Effector memory CD8-positive, alpha-beta T cell (primary cell): ENCODE data around the gene SUSD6.
"Not testable (repeated sequence)": the region's sequence is repeated elsewhere in the genome, so short reads cannot be mapped to it uniquely, and the experiment has no call there.

Experiments used
- ATAC-seq: fragments of 150-1000 bp; cut with Tn5 transposase; replicated peaks from 2 replicates; pipeline ENCODE4 v1.10.0; 2021; ENCODE audit warnings: mild to moderate bottlenecking, moderate library complexity
- DNase-seq, 3 experiments: peaks; one replicate each; pipeline ENCODE4 v3.0.0; 2021
- H3K27ac Mint-ChIP-seq, 2 donors: one replicate each; pipeline ENCODE4 v1.8.0; 2022; ENCODE audit warnings: mild to moderate bottlenecking in 2 of 2, mixed read lengths in 2 of 2, moderate library complexity in 2 of 2
- H3K27me3 Mint-ChIP-seq, 2 donors: one replicate each; pipeline ENCODE4 v1.8.0; 2022; ENCODE audit warnings: mixed read lengths in 2 of 2
- H3K36me3 Mint-ChIP-seq: one replicate; pipeline ENCODE4 v1.8.0; 2022; ENCODE audit warnings: mild to moderate bottlenecking, moderate library complexity, mixed read lengths; ENCODE audit not compliant: insufficient read depth
- H3K4me1 Mint-ChIP-seq, 2 donors: one replicate each; pipeline ENCODE4 v1.8.0; 2022; ENCODE audit warnings: low read depth in 2 of 2, mixed read lengths in 2 of 2
- H3K4me3 Mint-ChIP-seq, 2 donors: one replicate each; pipeline ENCODE4 v1.8.0; 2022; ENCODE audit warnings: mild to moderate bottlenecking in 2 of 2, mixed read lengths in 2 of 2, moderate library complexity in 2 of 2
- H3K9me3 Mint-ChIP-seq, 2 donors: one replicate each; pipeline ENCODE4 v1.8.0; 2022; ENCODE audit warnings: mixed read lengths in 2 of 2

Gene SUSD6

DNA sequence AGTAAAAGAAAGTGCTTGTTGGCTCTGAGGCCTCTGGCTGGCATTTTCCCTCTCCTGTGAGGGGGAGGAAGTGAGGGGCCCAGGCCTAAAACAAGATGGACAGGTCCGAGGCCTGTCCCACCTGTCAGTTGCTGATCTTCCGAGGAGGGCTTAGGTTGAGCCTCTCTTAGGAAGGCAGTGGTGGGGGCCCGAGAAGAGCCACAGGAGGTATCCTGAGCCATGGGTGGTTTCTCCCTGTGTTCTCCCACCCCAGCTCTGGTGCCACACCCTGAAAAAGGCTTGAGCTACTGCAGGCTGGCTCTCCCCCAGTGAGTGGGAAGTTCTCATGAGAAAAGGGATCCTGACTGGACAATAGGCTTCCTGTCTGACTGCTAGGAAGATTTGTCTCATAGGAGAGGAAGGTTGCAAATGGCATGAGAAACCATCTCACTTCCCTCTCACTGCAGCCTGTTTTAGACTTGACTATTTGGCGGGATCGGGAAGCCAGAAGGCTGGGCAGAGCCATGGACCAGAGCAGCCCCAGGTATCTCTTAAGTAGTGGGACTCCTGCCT is 83.4 kb downstream of the SUSD6 start:
- no peak overlapping the region for H3K4me3 Mint-ChIP-seq
- H3K36me3 Mint-ChIP-seq, result peaks cover 16% of the 10 kb centered on the region
- peak overlapping the region; percentile 10 to 51 for H3K27ac Mint-ChIP-seq
- DNase-seq (no peak), ATAC-seq (no peak)
- H3K27me3 Mint-ChIP-seq, result no peaks in the 10 kb centered on the region
- no peaks in the 10 kb centered on the region for H3K9me3 Mint-ChIP-seq
- peaks cover 56 to 78% of the 10 kb centered on the region in 2 donors for H3K4me1 Mint-ChIP-seq

DNA sequence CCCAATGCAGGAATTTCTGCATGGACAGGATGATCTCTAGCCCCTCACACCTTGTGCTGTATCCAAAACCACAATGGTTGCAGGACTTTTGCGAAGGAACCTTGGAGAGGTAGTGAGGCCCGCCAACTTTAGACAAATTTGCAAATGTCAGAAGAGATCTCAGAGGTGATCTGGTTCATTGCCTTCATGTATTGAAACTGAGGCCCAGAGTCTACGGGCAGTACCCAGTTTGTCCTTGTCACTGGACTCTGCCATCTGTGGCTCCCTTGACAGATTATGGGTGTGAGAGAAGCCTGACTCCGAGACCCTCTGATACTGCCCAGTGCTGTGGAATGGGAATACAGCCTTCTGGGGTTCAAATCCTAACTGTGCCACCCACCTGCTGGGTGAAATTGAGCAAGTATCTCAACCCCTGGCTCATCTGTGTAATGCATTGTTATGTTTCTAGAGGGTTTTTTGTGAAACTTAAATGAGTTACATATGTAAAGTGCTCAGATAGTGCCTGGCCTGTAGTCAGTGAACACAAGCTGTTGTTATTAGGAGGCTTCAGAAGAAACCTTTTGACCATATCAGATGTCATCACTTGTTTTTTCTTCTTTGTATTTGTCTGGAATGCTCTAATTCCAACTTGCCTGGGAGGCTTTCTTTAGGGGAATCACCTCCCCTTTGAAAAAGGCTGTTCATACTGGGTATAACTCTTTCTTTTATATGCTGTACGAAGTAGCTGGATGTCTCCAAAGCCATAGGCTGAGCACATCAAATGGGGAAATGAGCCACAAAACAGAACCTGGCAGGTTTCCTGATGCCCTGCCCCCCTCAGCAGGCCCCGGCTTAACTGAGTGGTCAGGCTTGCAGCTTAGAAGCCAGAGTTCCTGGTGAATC is 84.2 kb downstream of the SUSD6 start:
- Mint-ChIP-seq H3K27me3 (no peaks in the 10 kb centered on the region), H3K9me3 (no peaks in the 10 kb centered on the region), H3K4me1 (peaks cover 54 to 75% of the 10 kb centered on the region in 2 donors), H3K36me3 (peaks cover 16% of the 10 kb centered on the region), H3K27ac (peak overlapping the region; percentile 75 to 83), H3K4me3 (peak overlapping the region; percentile 9 to 20)
- ATAC-seq (no peak), DNase-seq (no peak)

DNA sequence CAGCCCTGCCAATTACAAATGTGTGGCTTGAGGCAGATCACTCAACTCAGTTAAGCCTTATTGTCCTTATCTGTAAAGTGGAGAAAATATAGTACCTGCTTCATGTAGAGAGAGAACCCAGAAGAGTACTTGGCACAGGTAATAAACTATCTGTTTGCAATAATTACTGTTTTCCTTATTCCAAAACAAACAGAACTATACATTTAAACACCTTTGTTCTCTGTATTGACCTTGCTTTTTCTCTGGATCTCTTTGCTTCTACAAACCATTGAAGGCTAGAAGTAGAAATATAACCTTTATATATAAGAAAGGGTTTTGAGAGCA is 84.8 kb downstream of the SUSD6 start:
- peak overlapping the region; percentile 9 to 20 for H3K4me3 Mint-ChIP-seq
- H3K9me3 Mint-ChIP-seq, result no peaks in the 10 kb centered on the region
- no peak for ATAC-seq
- H3K27ac Mint-ChIP-seq, result peak overlapping the region; percentile 75 to 83
- DNase-seq, result no peak
- peaks cover 59 to 81% of the 10 kb centered on the region in 2 donors for H3K4me1 Mint-ChIP-seq
- H3K36me3 Mint-ChIP-seq, result peaks cover 17% of the 10 kb centered on the region
- no peaks in the 10 kb centered on the region for H3K27me3 Mint-ChIP-seq

DNA sequence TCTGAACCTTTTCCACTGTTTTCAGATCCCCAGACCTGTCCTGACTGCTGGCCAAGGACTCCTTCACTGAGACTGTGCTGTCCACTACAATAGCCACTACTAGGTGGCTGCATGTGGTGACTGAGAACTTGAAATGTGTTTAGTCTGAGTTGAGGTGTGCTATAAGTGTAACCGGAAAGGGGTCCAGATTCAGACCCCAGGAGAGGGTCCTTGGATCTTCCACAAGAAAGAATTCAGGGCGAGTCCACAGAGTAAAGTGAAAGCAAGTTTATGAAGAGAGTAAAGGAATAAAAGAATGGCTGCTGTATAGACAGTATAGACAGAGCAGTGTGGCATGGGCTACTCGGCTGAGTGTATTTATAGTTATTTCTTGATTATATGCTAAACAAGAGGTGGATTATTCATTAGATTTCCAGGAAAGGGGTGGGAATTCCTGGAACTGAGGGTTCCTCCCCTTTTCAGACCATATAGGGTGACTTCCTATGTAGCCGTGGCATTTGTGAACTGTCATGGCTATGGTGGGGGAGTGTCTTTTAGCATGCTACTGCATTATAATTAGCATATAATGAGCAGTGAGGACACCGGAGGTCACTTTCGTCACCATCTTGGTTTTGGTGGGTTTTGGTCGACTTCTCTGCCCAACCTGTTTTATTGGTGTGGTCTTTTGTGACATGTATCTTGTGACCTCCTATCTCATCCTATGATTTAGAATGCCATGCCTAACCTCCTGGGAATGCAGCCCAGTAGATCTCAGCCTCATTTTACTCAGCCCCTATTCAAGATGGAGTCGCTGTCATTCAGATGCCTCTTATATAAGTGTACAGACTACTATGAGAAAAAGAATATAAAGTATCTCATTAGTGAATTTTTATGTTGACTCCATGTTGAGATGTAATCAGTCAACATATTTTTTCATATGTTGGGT is 85.5 kb downstream of the SUSD6 start:
- Mint-ChIP-seq H3K27ac (peak overlapping the region; percentile 3 to 83), H3K4me1 (peaks cover 59 to 81% of the 10 kb centered on the region in 2 donors), H3K4me3 (peak overlapping the region in 1 of 2 donors; percentile 14), H3K27me3 (no peaks in the 10 kb centered on the region), H3K9me3 (no peaks in the 10 kb centered on the region), H3K36me3 (peaks cover 12% of the 10 kb centered on the region)
- DNase-seq (no peak), ATAC-seq (peak; percentile 38)

DNA sequence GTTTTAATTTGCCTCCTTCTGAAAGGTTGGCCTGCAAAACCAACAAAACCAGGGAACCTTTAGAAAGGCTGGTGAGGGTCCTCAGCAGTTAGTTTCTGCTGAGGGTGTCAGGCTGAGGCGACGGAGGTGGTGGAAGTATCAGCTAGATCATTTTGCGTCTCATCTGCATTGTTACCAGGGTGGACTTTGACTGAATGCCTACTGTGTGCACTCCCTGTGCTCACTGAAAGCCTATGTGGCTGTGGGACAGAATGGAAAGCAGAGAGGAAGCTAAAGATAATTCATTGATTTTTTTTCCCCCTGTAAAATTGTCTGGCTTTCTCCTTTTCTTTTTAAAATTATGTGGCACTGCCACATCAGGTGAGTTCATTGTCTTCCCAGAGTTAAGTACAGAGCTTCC is 87.2 kb downstream of the SUSD6 start:
- Mint-ChIP-seq H3K27ac (peak overlapping the region; percentile 55 to 81), H3K9me3 (no peaks in the 10 kb centered on the region), H3K27me3 (no peaks in the 10 kb centered on the region), H3K36me3 (peaks cover 9% of the 10 kb centered on the region), H3K4me1 (peaks cover 69 to 79% of the 10 kb centered on the region in 2 donors), H3K4me3 (no peak overlapping the region)
- DNase-seq, result no peak
- no peak for ATAC-seq

DNA sequence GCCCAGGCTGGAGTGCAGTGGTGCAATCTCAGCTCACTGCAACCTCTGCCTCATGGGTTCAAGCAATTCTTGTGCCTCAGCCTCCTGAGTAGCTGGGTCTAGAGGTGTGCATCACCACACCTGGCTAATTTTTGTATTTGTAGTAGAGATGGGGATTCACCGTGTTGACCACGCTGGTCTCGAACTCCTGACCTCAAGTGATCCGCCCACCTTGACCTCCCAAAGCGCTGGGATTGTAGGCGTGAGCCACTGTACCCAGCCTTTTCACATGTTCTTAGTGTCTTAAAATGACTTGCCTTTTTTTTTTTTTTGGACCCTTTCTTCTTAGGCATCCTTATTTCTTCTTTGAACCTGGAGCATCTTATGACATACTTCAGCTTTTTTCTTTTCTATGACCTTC is 87.8 kb downstream of the SUSD6 start:
- not testable (repeated sequence) for H3K27me3 Mint-ChIP-seq

DNA sequence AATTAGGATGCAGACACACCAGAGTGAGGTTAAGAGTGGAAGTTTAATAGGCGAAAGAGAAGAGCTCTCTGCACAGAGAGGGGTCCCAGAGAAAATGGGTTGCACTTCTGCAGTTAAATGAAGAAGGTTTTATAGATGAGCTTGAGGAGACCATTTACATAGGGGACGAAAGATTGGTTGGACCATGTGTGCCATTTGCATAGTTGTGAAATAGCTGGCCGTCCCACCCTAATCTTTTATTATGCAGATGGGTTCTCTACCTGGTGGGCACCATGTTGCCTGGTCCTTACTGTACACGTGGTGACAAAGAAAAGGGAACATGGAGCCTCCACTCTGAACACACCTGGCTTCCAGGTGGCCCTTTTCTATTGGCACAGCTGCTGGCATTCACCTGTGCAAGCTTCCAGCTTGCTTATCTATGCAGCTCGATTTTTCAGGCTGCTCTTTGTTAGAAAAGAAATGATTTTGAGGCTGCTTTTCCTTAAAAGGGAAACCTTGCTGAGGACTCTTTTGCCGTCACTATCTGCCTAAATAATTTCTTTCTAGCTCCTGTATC is 88.4 kb downstream of the SUSD6 start:
- H3K27ac Mint-ChIP-seq, result peak overlapping the region in 1 of 2 donors; percentile 84
- no peaks in the 10 kb centered on the region for H3K27me3 Mint-ChIP-seq
- H3K4me3 Mint-ChIP-seq, result no peak overlapping the region
- ATAC-seq (no peak), DNase-seq (no peak)
- peaks cover 17% of the 10 kb centered on the region for H3K36me3 Mint-ChIP-seq
- H3K4me1 Mint-ChIP-seq, result peaks cover 65 to 72% of the 10 kb centered on the region in 2 donors
- H3K9me3 Mint-ChIP-seq, result no peaks in the 10 kb centered on the region

More for the DNA sequence above, 87.8 kb downstream of the SUSD6 start:
- DNase-seq, ATAC-seq, H3K4me3 Mint-ChIP-seq, H3K9me3 Mint-ChIP-seq: not testable (repeated sequence)
- H3K27ac Mint-ChIP-seq, result peak overlapping the region; percentile 55 to 81
- peaks cover 65 to 76% of the 10 kb centered on the region in 2 donors for H3K4me1 Mint-ChIP-seq
- peaks cover 11% of the 10 kb centered on the region for H3K36me3 Mint-ChIP-seq

DNA sequence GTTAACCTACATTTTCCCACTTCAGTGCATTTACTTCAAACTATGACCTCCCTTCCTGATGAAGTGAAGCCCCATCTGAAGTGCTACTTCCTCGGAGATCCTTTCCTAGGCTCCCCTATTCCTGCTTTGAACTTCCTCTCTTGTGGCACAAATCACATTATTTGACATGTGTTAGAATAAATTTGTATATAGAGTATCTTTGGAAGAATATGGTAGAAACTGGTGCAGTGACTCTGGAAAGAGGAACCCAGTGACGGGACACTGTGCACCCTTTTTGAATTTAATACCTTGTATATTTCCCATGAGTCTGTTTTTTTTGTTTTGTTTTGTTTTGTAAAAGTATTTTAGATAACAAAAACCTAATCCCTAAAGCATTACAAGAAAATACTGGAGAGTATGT is 89.2 kb downstream of the SUSD6 start:
- H3K4me1 Mint-ChIP-seq, result peaks cover 62 to 70% of the 10 kb centered on the region in 2 donors
- H3K27me3 Mint-ChIP-seq, result no peaks in the 10 kb centered on the region
- H3K36me3 Mint-ChIP-seq, result peaks cover 25% of the 10 kb centered on the region
- H3K4me3 Mint-ChIP-seq, result no peak overlapping the region
- no peak for DNase-seq
- H3K9me3 Mint-ChIP-seq, result no peaks in the 10 kb centered on the region
- no peak for ATAC-seq
- H3K27ac Mint-ChIP-seq, result peak overlapping the region; percentile 83 to 84

DNA sequence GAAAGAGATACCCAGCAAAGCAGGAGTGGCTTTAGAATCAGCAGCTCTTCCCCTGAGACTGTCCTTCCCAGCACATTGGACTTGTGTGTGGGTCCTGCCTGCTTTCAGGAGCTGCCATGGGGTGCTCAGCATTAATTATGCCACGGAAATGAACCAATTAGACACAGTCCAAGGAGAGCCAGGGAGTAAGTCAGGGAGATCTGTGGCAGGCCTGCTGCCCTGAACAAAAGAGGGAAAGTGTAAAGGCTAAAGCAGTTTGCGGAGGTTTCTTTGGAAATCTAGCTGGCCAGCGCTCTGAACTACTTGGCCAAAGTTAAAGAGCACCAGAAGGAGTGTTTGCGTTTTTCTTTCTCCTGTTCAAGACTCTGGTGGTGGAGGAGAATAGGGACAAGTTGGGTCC is 89.9 kb downstream of the SUSD6 start:
- DNase-seq (no peak), ATAC-seq (no peak)
- Mint-ChIP-seq H3K27me3 (no peaks in the 10 kb centered on the region), H3K4me3 (no peak overlapping the region), H3K9me3 (no peaks in the 10 kb centered on the region), H3K4me1 (peaks cover 56 to 64% of the 10 kb centered on the region in 2 donors), H3K27ac (peak overlapping the region; percentile 83 to 84), H3K36me3 (peaks cover 27% of the 10 kb centered on the region)

DNA sequence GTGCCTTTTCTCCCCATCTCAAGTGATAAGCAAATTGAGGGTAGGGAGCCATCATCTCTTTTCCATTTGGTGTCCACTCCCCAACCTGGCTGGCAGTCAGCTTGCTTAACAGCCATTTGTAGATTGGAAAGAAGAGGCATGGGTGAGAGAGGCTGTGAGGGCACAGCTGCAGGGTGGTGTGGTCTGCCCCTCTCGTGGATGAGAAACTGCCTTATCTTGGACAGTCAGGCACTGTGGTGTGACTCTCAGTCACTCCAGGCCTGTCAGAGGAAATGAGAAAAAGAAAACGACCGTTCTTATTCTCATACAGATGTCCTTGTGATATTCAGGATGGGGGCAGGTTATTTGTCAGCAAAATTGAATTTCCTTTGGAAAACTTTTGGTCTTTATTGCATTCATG is 90.5 kb downstream of the SUSD6 start:
- peak overlapping the region; percentile 71 to 84 for H3K27ac Mint-ChIP-seq
- H3K9me3 Mint-ChIP-seq, result no peaks in the 10 kb centered on the region
- peaks cover 32% of the 10 kb centered on the region for H3K36me3 Mint-ChIP-seq
- peak; percentile 26 for ATAC-seq
- no peak overlapping the region for H3K4me3 Mint-ChIP-seq
- no peaks in the 10 kb centered on the region for H3K27me3 Mint-ChIP-seq
- peaks cover 51 to 58% of the 10 kb centered on the region in 2 donors for H3K4me1 Mint-ChIP-seq
- no peak for DNase-seq

DNA sequence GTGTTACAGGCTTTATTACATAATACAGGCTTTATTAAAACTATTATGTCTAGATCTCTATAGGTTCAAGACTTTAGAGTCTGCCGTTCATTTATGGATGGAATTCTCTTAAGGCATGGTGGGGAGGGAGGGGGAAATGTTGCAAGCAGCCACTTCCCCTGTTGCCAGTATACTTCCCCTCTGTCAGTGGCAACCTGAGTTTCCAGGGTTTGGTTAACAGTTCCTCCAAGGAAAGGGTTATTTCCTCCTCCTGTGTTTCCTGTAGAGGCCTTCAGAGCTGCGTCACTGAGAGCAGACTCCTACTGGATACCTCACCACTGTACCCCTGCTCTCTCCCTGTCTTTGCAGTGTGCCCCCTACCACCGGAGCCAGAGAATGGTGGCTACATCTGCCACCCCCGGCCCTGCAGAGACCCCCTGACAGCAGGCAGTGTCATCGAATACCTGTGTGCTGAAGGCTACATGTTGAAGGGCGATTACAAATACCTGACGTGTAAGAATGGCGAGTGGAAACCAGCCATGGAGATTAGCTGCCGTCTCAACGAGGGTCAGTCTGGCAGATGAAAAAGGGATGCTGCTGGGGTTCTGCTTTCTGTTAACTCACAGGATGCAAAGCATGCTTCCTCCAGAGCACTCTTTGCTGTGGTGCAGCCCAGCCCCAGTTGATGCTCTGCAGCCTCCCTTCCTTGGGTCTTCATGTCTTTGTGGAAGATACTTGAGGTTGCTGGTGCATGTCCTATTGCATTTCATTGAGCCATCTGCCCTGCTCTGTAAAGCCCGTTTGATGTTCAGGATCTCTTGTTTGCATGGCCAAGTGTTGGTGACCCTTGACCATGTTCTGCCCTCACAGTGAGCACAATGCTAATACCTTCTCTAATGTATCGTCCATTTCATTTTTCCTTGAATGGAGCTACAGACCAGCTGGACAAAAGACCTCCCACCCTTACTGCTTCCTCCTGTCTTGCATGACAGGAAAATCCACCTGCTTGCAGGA is 91.9 kb downstream of the SUSD6 start:
- Mint-ChIP-seq H3K27me3 (no peaks in the 10 kb centered on the region), H3K4me3 (peak overlapping the region in 1 of 2 donors; percentile 38), H3K27ac (peak overlapping the region; percentile 58 to 71), H3K4me1 (peaks cover 45 to 48% of the 10 kb centered on the region in 2 donors), H3K9me3 (no peaks in the 10 kb centered on the region), H3K36me3 (peaks cover 43% of the 10 kb centered on the region)
- ATAC-seq, result peak; percentile 22
- DNase-seq, result no peak

DNA sequence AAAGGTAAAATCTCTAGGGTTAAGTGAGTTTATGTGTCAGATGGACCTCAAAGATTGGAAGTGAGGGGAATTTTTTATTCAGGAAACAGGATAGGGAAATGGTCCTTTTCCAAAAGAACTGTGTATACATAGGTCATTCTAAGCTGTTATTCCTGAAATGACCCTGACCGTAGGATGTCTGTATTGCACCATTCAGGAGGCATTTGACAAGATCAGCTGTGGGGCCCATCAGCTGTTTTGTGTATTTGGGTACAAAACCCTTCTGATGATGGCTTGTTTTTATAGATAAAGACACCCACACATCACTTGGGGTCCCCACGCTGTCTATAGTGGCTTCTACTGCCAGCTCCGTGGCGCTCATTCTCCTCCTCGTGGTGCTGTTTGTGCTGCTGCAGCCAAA is 92.9 kb downstream of the SUSD6 start:
- peak overlapping the region; percentile 58 to 62 for H3K27ac Mint-ChIP-seq
- H3K4me3 Mint-ChIP-seq, result no peak overlapping the region
- no peaks in the 10 kb centered on the region for H3K27me3 Mint-ChIP-seq
- no peaks in the 10 kb centered on the region for H3K9me3 Mint-ChIP-seq
- H3K36me3 Mint-ChIP-seq, result peaks cover 50% of the 10 kb centered on the region
- no peak for ATAC-seq
- peaks cover 38 to 40% of the 10 kb centered on the region in 2 donors for H3K4me1 Mint-ChIP-seq
- DNase-seq, result no peak
